Endodermal cell (in vitro differentiated cells): Measurements from ENCODE around the gene SPC25. TPM values are rescaled to one million over a fixed set of nuclear protein-coding genes. Genes with fewer than 3 reads are reported as not detected.

Source experiments
- DNase-seq: peaks from one replicate; pipeline ENCODE4 v3.0.0-alpha.2; 2017
- H3K27ac ChIP-seq: 2 replicates; pipeline ENCODE4 v1.5.1; 2013; ENCODE audit warnings: mild to moderate bottlenecking, low read depth, low read length, moderate library complexity
- H3K27me3 ChIP-seq: 2 replicates; pipeline ENCODE4 v1.6.1; 2013; ENCODE audit warnings: mild to moderate bottlenecking, low read length, moderate library complexity; ENCODE audit not compliant: insufficient read depth, control insufficient read depth, poor library complexity, severe bottlenecking
- H3K36me3 ChIP-seq: 2 replicates; pipeline ENCODE4 v1.7.0; 2013; ENCODE audit warnings: mild to moderate bottlenecking, low read length, moderate library complexity; ENCODE audit not compliant: control insufficient read depth, insufficient read depth
- H3K4me1 ChIP-seq: one replicate; pipeline ENCODE4 v1.7.0; 2013; ENCODE audit warnings: low read length; ENCODE audit not compliant: control insufficient read depth, insufficient read depth
- H3K4me3 ChIP-seq: 2 replicates; pipeline ENCODE4 v1.5.1; 2013; ENCODE audit warnings: mild to moderate bottlenecking, low read length, moderate library complexity
- H3K9ac ChIP-seq: 2 replicates; pipeline ENCODE4 v1.6.1; 2013; ENCODE audit warnings: mild to moderate bottlenecking, low read length, moderate library complexity; ENCODE audit not compliant: poor library complexity, severe bottlenecking; ENCODE audit errors: extremely low read depth
- H3K9me3 ChIP-seq: 2 replicates; pipeline ENCODE4 v1.6.1; 2013; ENCODE audit warnings: mild to moderate bottlenecking, low read length, moderate library complexity; ENCODE audit not compliant: control insufficient read depth
- H3K27ac Mint-ChIP-seq: 2 replicates; pipeline ENCODE4 v1.8.0; 2020; ENCODE audit warnings: mixed read lengths
- H3K27me3 Mint-ChIP-seq: 2 replicates; pipeline ENCODE4 v1.8.0; 2021; ENCODE audit warnings: mild to moderate bottlenecking, mixed read lengths; ENCODE audit not compliant: insufficient read depth
- H3K36me3 Mint-ChIP-seq: 2 replicates; pipeline ENCODE4 v1.8.0; 2020; ENCODE audit warnings: low read depth, mixed read lengths
- H3K4me1 Mint-ChIP-seq: 2 replicates; pipeline ENCODE4 v1.8.0; 2020; ENCODE audit warnings: mixed read lengths
- H3K4me3 Mint-ChIP-seq: 2 replicates; pipeline ENCODE4 v1.8.0; 2020; ENCODE audit warnings: mild to moderate bottlenecking, moderate library complexity, mixed read lengths
- H3K9me3 Mint-ChIP-seq: 2 replicates; pipeline ENCODE4 v1.8.0; 2020; ENCODE audit warnings: mild to moderate bottlenecking, mixed read lengths
- CTCF ChIP-seq: fragments of 200-600 bp; sonication (generic); conservative IDR thresholded peaks from 2 replicates; pipeline ENCODE4 v1.5.0; 2021; ENCODE audit warnings: antibody characterized with exemption, mild to moderate bottlenecking
- WGBS, 2 experiments: methylation state at CpG; one replicate each; pipeline versions ENCODE4 v1.1.5 to v1.1.7; 2013; ENCODE audit warnings: missing lambda C conversion rate in 2 of 2, mixed read lengths in 1 of 2; ENCODE audit not compliant: insufficient coverage in 1 of 2, insufficient read length in 1 of 2; 5-methylcytosine and 5-hydroxymethylcytosine counted together
- total RNA-seq, 2 donors: library from RNA; stranded (reverse); fragmentation: NEBNext Ultra II Directional in 1 of 2; extraction: Animal tissue kit (Norgen Biotek cat#: 25700) in 1 of 2; gene quantifications; 2 replicates in 1 of 2; 3 replicates in 1 of 2; pipeline ENCODE4 v1.2.1, GENCODE V29; 2021

Gene SPC25
- total RNA-seq, 2 donors from 2014 or later = 22.4 to 57.8 TPM

- no peaks in the 10 kb centered on the region for H3K36me3 ChIP-seq
- whole genome bisulfite sequencing, 2 experiments = 92 to 100% methylated on average over 1 of the region's 1 CpG
- H3K4me1 ChIP-seq = no peaks in the 10 kb centered on the region
- no peak overlapping the region for H3K27ac Mint-ChIP-seq
- TF ChIP-seq CTCF = no peak
- no peak overlapping the region for H3K27ac ChIP-seq
- H3K27me3 Mint-ChIP-seq = no peaks in the 10 kb centered on the region
- no peak overlapping the region for H3K9ac ChIP-seq
- no peaks in the 10 kb centered on the region for H3K27me3 ChIP-seq
- peaks cover 14% of the 10 kb centered on the region for H3K4me1 Mint-ChIP-seq
- H3K36me3 Mint-ChIP-seq = no peaks in the 10 kb centered on the region
- DNase-seq = no peak
- no peak overlapping the region for H3K4me3 ChIP-seq
- H3K9me3 Mint-ChIP-seq = no peaks in the 10 kb centered on the region
- H3K9me3 ChIP-seq = no peaks in the 10 kb centered on the region
- no peak overlapping the region for H3K4me3 Mint-ChIP-seq
These were observed 68.2 kb downstream of the SPC25 start for GRCh38 chr2:168821992-168822391.

- no peaks in the 10 kb centered on the region for H3K4me1 ChIP-seq
- no peaks in the 10 kb centered on the region for H3K27me3 ChIP-seq
- no peak for TF ChIP-seq CTCF
- Mint-ChIP-seq H3K27ac (no peak overlapping the region), H3K4me3 (no peak overlapping the region), H3K4me1 (peaks cover 13% of the 10 kb centered on the region), H3K9me3 (no peaks in the 10 kb centered on the region), H3K27me3 (no peaks in the 10 kb centered on the region), H3K36me3 (no peaks in the 10 kb centered on the region)
- no peak overlapping the region for H3K4me3 ChIP-seq
- H3K9me3 ChIP-seq = no peaks in the 10 kb centered on the region
- DNase-seq = no peak
- no peak overlapping the region for H3K27ac ChIP-seq
- whole genome bisulfite sequencing, 2 experiments = 84 to 86% methylated on average over 6 to 8 of the region's 8 CpGs
- no peak overlapping the region for H3K9ac ChIP-seq
- H3K36me3 ChIP-seq = no peaks in the 10 kb centered on the region
These were observed 68.7 kb downstream of the SPC25 start for GRCh38 chr2:168821577-168821976.

Other genes starting within 250 kb of the SPC25 start
- gene NOSTRIN, start 87.8 kb downstream of the SPC25 start, total RNA-seq = under 1 TPM; 0.42 to 0.73 TPM
- gene G6PC2, start 10.9 kb upstream of the SPC25 start, total RNA-seq = not detected
- under 1 TPM; 0.04 TPM for gene ABCB11, start 140.9 kb upstream of the SPC25 start, total RNA-seq
- not detected for gene DHRS9, start 179.1 kb upstream of the SPC25 start, total RNA-seq